GM12892 (cell line): ENCODE measurements around the gene FHL5.

Experiments
- POLR2AphosphoS5 ChIP-seq: IDR thresholded peaks from 2 replicates; pipeline ENCODE4 v1.6.1; 2011; ENCODE audit warnings: low read depth, low read length, control low read depth
- TAF1 ChIP-seq: IDR thresholded peaks from 2 replicates; pipeline ENCODE4 v1.6.1; 2011; ENCODE audit warnings: low read depth, mild to moderate bottlenecking, control low read depth, low read length, borderline replicate concordance

DNA sequence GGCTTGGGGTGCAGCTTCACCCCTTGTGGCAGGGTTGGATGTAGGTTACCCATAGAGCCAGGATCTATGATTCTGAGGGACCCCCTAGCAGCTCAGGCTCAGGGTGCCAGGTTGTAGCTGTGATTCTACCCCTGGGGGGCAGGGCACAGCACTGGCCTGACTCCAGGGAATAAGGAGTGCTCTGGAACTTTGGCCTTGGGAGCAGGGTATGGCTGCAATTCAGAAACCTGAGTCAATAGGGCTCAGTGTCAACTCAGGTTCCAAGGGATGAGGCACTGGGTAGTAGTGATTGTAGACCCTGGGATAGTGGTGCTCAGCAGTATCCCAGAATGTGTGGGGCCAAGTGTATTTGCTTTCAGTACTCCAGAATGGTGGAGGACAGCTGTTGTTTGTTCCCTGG, 8.6 kb downstream of the FHL5 start:
- TF ChIP-seq TAF1 (no peak), POLR2AphosphoS5 (no peak)
